RWPE1 (cell line): ENCODE measurements around the gene WLS.

Experiments
- CTCF ChIA-PET: fragments of 350-600 bp; sonication (Branson Sonifier 250); formaldehyde crosslinking; extraction: SDS; loops from one replicate; lab custom pipeline; 2021; lab: Yijun Ruan, JAX
- POLR2A ChIA-PET: fragments of 400-600 bp; formaldehyde crosslinking; extraction: SDS; loops from one replicate; lab custom pipeline; 2020; ENCODE audit warnings: antibody characterized with exemption; ENCODE audit not compliant: low non-redundant PET; lab: Yijun Ruan, JAX
- DNase-seq: peaks from one replicate; pipeline ENCODE4 v3.0.0; 2012; ENCODE audit warnings: low spot score
- H3K27ac ChIP-seq: fragments of 450-650 bp; 2 replicates; pipeline ENCODE4 v1.5.1; 2017
- TF ChIP-seq, protein P1 (sequence below): fragments of 450-650 bp; conservative IDR thresholded peaks from 2 replicates; pipeline ENCODE4 v1.5.1; 2017; ENCODE audit warnings: low read depth, mild to moderate bottlenecking

The WLS gene

DNA sequence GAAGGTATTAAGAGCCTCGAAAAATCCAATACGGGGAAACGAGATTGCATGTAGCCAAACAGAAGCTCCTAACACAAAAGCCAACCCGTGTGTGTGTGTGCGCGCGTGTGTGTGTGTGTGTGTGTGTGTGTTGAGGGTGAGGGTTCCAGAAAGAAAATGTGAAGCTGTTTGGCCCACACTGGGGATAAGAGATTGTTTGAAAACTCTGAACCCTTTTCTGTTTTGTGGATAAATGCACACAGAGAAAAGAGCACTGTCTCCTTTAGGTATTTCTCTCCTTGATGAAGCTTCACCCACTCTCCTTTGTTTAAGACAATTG lies 1.9 kb downstream of the WLS start:
- DNase-seq, result peak; percentile 12
- TF ChIP-seq, protein P1, sequence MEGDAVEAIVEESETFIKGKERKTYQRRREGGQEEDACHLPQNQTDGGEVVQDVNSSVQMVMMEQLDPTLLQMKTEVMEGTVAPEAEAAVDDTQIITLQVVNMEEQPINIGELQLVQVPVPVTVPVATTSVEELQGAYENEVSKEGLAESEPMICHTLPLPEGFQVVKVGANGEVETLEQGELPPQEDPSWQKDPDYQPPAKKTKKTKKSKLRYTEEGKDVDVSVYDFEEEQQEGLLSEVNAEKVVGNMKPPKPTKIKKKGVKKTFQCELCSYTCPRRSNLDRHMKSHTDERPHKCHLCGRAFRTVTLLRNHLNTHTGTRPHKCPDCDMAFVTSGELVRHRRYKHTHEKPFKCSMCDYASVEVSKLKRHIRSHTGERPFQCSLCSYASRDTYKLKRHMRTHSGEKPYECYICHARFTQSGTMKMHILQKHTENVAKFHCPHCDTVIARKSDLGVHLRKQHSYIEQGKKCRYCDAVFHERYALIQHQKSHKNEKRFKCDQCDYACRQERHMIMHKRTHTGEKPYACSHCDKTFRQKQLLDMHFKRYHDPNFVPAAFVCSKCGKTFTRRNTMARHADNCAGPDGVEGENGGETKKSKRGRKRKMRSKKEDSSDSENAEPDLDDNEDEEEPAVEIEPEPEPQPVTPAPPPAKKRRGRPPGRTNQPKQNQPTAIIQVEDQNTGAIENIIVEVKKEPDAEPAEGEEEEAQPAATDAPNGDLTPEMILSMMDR, result no peak
- H3K27ac ChIP-seq, result peak overlapping the region; percentile 96
- ChIA-PET POLR2A (interaction anchor here (0.6 to 1.0 kb wide), 2 partner anchors 9 to 418 kb away, joined by 3 to 4 read pairs; no protein-coding TSS in a partner anchor), CTCF (interaction anchor here (0.7 kb wide), 1 partner anchor 502 kb away, joined by 4 read pairs; no protein-coding TSS in a partner anchor)

GRCh38 chr1:68229650-68230483 lies 2.5 kb downstream of the WLS start:
- peak overlapping the region; percentile 96 for H3K27ac ChIP-seq
- no peak for DNase-seq
- CTCF ChIA-PET, result interaction anchor here (0.7 kb wide), 1 partner anchor 502 kb away, joined by 4 read pairs; no protein-coding TSS in a partner anchor
- POLR2A ChIA-PET, result interaction anchor here (1.0 kb wide), 1 partner anchor 8 kb away, joined by 3 read pairs; no protein-coding TSS in a partner anchor
- TF ChIP-seq, protein P1, result no peak

DNA sequence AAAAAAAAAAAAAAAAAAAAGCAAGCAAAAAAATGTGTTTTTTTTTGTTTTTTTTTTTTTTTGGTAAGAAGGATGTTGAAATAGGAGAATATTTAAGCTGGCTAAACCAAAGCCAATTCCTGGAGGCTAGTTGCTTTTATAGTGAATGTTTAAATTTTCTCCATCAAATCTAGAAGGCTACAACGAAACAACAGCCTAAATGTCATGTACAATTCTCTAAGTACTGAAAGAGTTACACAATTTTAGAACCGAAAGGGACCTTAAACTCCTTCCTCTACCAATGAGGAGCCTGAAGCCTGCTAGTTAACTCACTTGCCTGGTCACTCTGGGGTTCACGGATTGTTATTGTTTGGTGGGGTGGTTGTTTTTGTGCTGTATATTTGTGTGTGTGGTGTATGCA lies 3.5 kb downstream of the WLS start:
- no peak overlapping the region for H3K27ac ChIP-seq
- POLR2A ChIA-PET, result no interaction called here
- CTCF ChIA-PET, result interaction anchor here (0.6 kb wide), 2 partner anchors 14 to 279 kb away, joined by 3 to 5 read pairs; no protein-coding TSS in a partner anchor
- TF ChIP-seq, protein P1, result no peak
- no peak for DNase-seq

DNA sequence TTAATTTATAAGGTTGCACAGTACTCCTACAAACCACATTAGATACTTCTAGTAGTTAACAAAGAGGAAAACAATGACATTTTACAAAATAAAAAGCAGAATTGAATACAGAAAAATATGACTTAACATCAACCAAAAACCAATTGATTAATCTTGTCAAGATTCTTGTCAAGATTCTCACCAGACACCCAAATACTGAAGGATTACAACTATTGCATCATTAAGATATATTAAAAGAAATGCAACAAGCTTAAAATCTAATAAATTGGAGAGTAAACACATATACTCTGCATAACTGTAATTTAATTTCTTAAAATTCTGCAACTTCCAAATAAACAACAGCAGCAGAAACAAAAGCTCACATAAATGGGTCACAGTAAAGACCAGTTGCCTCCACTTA lies 4.7 kb downstream of the WLS start:
- DNase-seq, result no peak
- POLR2A ChIA-PET, result no interaction called here
- H3K27ac ChIP-seq, result no peak overlapping the region
- CTCF ChIA-PET, result no interaction called here
- TF ChIP-seq, protein P1, result no peak

DNA sequence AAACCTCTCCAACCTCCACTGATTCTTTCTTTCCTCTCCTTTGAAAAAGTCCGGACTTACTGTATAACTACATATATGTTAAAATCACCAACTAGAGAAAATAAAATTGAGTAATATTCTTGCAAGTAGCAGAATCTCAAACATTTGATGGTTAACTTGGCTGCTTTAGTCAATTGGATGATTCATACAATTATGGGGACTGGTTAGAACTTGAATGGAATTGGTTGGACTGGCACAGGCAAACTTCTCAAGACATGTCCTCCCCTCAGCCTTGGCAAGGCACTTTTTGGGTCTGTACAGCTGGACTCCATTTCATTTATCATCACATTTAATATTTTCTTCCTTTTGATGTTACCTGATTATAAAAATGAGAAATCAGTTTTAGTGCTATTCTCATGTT lies 6.5 kb downstream of the WLS start:
- DNase-seq, result peak; percentile 67
- POLR2A ChIA-PET, result no interaction called here
- no peak overlapping the region for H3K27ac ChIP-seq
- TF ChIP-seq, protein P1, result no peak
- CTCF ChIA-PET, result no interaction called here

DNA sequence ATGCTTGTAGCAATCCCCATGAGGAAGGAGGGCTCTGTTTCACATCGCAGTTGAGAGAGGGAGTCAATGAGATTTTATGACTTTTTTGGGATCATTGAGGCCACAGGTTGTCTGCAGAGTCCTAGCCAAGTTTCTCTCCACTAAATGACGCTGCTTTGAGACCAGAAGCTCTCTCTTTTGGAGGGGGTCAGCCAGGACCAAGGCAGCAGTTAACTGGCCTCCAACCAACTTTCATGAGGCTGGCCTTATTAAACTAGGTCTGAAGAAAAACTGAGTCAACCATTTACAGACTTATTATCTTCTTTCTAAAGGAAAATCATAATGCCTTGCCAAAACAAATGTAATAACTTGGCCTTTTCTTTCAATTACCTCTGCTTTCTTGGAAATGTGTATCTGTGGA lies 8.6 kb downstream of the WLS start:
- TF ChIP-seq, protein P1, result no peak
- ChIA-PET CTCF (no interaction called here), POLR2A (no interaction called here)
- H3K27ac ChIP-seq, result no peak overlapping the region
- DNase-seq, result no peak
